Fibroblast of lung (primary cell): ENCODE data around the gene OR2H1. TPM values are rescaled to one million over a fixed set of nuclear protein-coding genes. Genes with fewer than 3 reads are reported as not detected.

ENCODE experiments used
- DNase-seq, 2 donors: peaks; one replicate each; pipeline versions ENCODE4 v3.0.0 to v3.0.0-alpha.2; 2010; ENCODE audit warnings: low read depth in 2 of 2
- H2AFZ ChIP-seq: 2 replicates; pipeline ENCODE4 v1.5.1; 2012; ENCODE audit warnings: low read length, control low read depth, inconsistent platforms
- H3K27ac ChIP-seq: 2 replicates; pipeline ENCODE4 v1.5.1; 2011; ENCODE audit warnings: low read length, control low read depth; ENCODE audit not compliant: insufficient read depth
- H3K27me3 ChIP-seq: 2 replicates; pipeline ENCODE4 v1.5.1; 2011; ENCODE audit warnings: mild to moderate bottlenecking, low read length; ENCODE audit not compliant: control insufficient read depth, insufficient read depth
- H3K36me3 ChIP-seq: 2 replicates; pipeline ENCODE4 v1.5.1; 2011; ENCODE audit warnings: low read length; ENCODE audit not compliant: control insufficient read depth, insufficient read depth
- H3K4me1 ChIP-seq: 2 replicates; pipeline ENCODE4 v1.5.1; 2011; ENCODE audit warnings: low read length; ENCODE audit not compliant: control insufficient read depth, insufficient read depth; ENCODE audit errors: extremely low read depth
- H3K4me2 ChIP-seq: 2 replicates; pipeline ENCODE4 v1.5.1; 2011; ENCODE audit warnings: low read length, control low read depth; ENCODE audit not compliant: insufficient read depth; ENCODE audit errors: extremely low read depth
- H3K4me3 ChIP-seq, 4 experiments: fragments of 200-600 bp in 1 of 4; sonication (generic) in 1 of 4; replicated peaks in 1 of 4; 2 replicates each; pipeline ENCODE4 v1.5.1; 2011 to 2016; ENCODE audit warnings: low read length in 4 of 4, low read depth in 3 of 4, mild to moderate bottlenecking in 3 of 4, control low read depth in 2 of 4, inconsistent platforms in 1 of 4, mixed read lengths in 1 of 4; ENCODE audit not compliant: insufficient read depth in 1 of 4; ENCODE audit errors: control extremely low read depth in 1 of 4
- H3K79me2 ChIP-seq: 2 replicates; pipeline ENCODE4 v1.5.1; 2012; ENCODE audit warnings: mild to moderate bottlenecking, low read length, inconsistent platforms; ENCODE audit not compliant: control insufficient read depth, insufficient read depth
- H3K9ac ChIP-seq: 2 replicates; pipeline ENCODE4 v1.5.1; 2011; ENCODE audit warnings: mild to moderate bottlenecking, low read length, control low read depth; ENCODE audit not compliant: insufficient read depth
- H3K9me3 ChIP-seq: 2 replicates; pipeline ENCODE4 v1.5.1; 2012; ENCODE audit warnings: low read depth, low read length; ENCODE audit not compliant: control insufficient read depth, insufficient read depth
- H4K20me1 ChIP-seq: 2 replicates; pipeline ENCODE4 v1.5.1; 2011; ENCODE audit warnings: low read length; ENCODE audit not compliant: control insufficient read depth, insufficient read depth; ENCODE audit errors: extremely low read depth
- CTCF ChIP-seq, 2 donors: IDR thresholded peaks in 1 of 2; conservative IDR thresholded peaks in 1 of 2; 1 replicate in 1 of 2; 2 replicates in 1 of 2; pipeline ENCODE4 v1.5.1; 2011 to 2012; ENCODE audit warnings: low read length in 2 of 2, control low read depth in 1 of 2, inconsistent platforms in 1 of 2, low read depth in 1 of 2, mild to moderate bottlenecking in 1 of 2
- EZH2 ChIP-seq: IDR thresholded peaks from 2 replicates; pipeline ENCODE4 v1.5.1; 2012; ENCODE audit warnings: low read length, control low read depth, mild to moderate bottlenecking; ENCODE audit errors: missing control alignments
- polyA plus RNA-seq, 2 donors: library from polyadenylated mRNA; depleted of rRNA in 1 of 2; stranded (reverse) in 1 of 2; unstranded in 1 of 2; fragments of >200 nt; gene quantifications; 2 replicates each; pipeline ENCODE4 v1.2.1, GENCODE V29; 2011 to 2012; ENCODE audit warnings: missing spikeins in 1 of 2
- total RNA-seq: library from RNA; depleted of rRNA; stranded (reverse); fragments of >200 nt; gene quantifications from 2 replicates; pipeline ENCODE4 v1.2.1, GENCODE V29; 2014

OR2H1 gene
- total and polyA plus RNA-seq, 2 donors (not counting 1 experiment from before 2014, with no cell fraction given): not detected

- Histone ChIP-seq H3K4me2 (no peak overlapping the region), H3K27ac (no peak overlapping the region), H4K20me1 (no peaks in the 10 kb centered on the region), H3K4me3 (no peak overlapping the region), H3K9ac (no peak overlapping the region), H3K79me2 (no peaks in the 10 kb centered on the region), H3K4me1 (no peaks in the 10 kb centered on the region), H2AFZ (no peak overlapping the region), H3K9me3 (no peaks in the 10 kb centered on the region), H3K27me3 (no peaks in the 10 kb centered on the region), H3K36me3 (no peaks in the 10 kb centered on the region)
- TF ChIP-seq EZH2: no peak
- no peak for TF ChIP-seq CTCF (conservative IDR thresholded peaks at IDR 0.05 in 1 of 2, IDR thresholded peaks at IDR 0.05 in 1 of 2; ENCODE audit: low read depth in 1 of 2, low read length in 2 of 2)
- no peak for DNase-seq
Measured at GRCh38 chr6:29465279-29465678, 8.3 kb downstream of the OR2H1 start.

GRCh38 chr6:29465801-29466200 lies 8.8 kb downstream of the OR2H1 start:
- Histone ChIP-seq H3K27ac (no peak overlapping the region), H3K9ac (no peak overlapping the region)
- TF ChIP-seq CTCF (conservative IDR thresholded peaks at IDR 0.05 in 1 of 2, IDR thresholded peaks at IDR 0.05 in 1 of 2; ENCODE audit: low read depth in 1 of 2, low read length in 2 of 2) (no peak), EZH2 (no peak)

DNA sequence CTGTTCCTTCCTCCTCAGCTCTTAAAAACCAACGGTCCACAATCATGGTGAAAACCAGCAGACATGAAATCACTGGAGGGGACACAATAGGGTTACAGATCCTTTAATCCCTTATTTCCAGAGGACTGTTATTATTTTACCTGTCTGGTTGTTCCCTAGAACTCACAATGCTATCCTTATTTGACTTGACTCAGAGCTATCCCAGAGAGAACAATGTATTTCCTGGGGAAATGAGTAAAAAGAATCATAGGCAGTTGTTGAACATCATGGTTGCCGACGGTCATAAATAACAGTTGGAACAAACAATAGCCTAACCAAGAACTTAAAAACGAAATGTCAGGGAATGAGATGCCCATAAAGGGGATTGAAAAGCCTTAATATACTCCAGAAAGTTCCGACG lies 9.3 kb downstream of the OR2H1 start:
- H2AFZ ChIP-seq: no peak overlapping the region
- no peak overlapping the region for H3K9ac ChIP-seq
- no peaks in the 10 kb centered on the region for H3K9me3 ChIP-seq
- TF ChIP-seq CTCF (conservative IDR thresholded peaks at IDR 0.05 in 1 of 2, IDR thresholded peaks at IDR 0.05 in 1 of 2; ENCODE audit: low read depth in 1 of 2, low read length in 2 of 2) (no peak), EZH2 (no peak)
- H3K4me2 ChIP-seq: no peak overlapping the region
- H3K4me3 ChIP-seq: no peak overlapping the region
- no peak overlapping the region for H3K27ac ChIP-seq
- DNase-seq: no peak
- no peaks in the 10 kb centered on the region for H4K20me1 ChIP-seq
- no peaks in the 10 kb centered on the region for H3K27me3 ChIP-seq
- H3K36me3 ChIP-seq: no peaks in the 10 kb centered on the region
- no peaks in the 10 kb centered on the region for H3K4me1 ChIP-seq
- no peaks in the 10 kb centered on the region for H3K79me2 ChIP-seq

More at GRCh38 chr6:29465801-29466200, 8.8 kb downstream of the OR2H1 start:
- DNase-seq: no peak
- H3K79me2 ChIP-seq: no peaks in the 10 kb centered on the region
- H3K4me1 ChIP-seq: no peaks in the 10 kb centered on the region
- no peak overlapping the region for H2AFZ ChIP-seq
- no peaks in the 10 kb centered on the region for H3K9me3 ChIP-seq
- no peaks in the 10 kb centered on the region for H3K36me3 ChIP-seq
- H3K4me2 ChIP-seq: no peak overlapping the region
- no peak overlapping the region for H3K4me3 ChIP-seq
- no peaks in the 10 kb centered on the region for H4K20me1 ChIP-seq
- H3K27me3 ChIP-seq: no peaks in the 10 kb centered on the region
